Esophagus squamous epithelium (tissue), 5 donors: ENCODE results near the gene KANSL2. TPM values are rescaled to one million over a fixed set of nuclear protein-coding genes. Genes with fewer than 3 reads are reported as not detected.
"Not testable (repeated sequence)": the region's sequence is repeated elsewhere in the genome, so short reads cannot be mapped to it uniquely, and the experiment has no call there.

Source experiments
- DNase-seq: peaks from one replicate; lab custom pipeline; 2025; lab: John Stamatoyannopoulos, UW
- H3K27ac ChIP-seq, 4 donors: fragments of 200-600 bp; sonication (generic); one replicate each; pipeline ENCODE4 v1.5.1; 2016 to 2019; ENCODE audit warnings: mild to moderate bottlenecking in 1 of 4
- H3K27me3 ChIP-seq, 4 donors: fragments of 200-600 bp; sonication (generic); 1 replicate in 3 of 4; 2 replicates in 1 of 4; pipeline versions ENCODE4 v1.5.1 to v1.6.0; 2017 to 2021; ENCODE audit warnings: antibody characterized with exemption in 1 of 4
- H3K36me3 ChIP-seq, 3 donors: fragments of 200-600 bp; sonication (generic); one replicate each; pipeline ENCODE4 v1.5.1; 2016 to 2019
- H3K4me1 ChIP-seq, 3 donors: fragments of 200-600 bp; sonication (generic); one replicate each; pipeline ENCODE4 v1.5.1; 2017 to 2019
- H3K4me3 ChIP-seq, 4 donors: fragments of 200-600 bp; sonication (generic); 1 replicate in 3 of 4; 2 replicates in 1 of 4; pipeline ENCODE4 v1.5.1; 2016 to 2019; ENCODE audit warnings: mild to moderate bottlenecking in 2 of 4, moderate library complexity in 1 of 4
- H3K9me3 ChIP-seq, 3 donors: fragments of 200-600 bp; sonication (generic); one replicate each; pipeline ENCODE4 v1.5.1; 2016 to 2019
- CTCF ChIP-seq, 6 experiments: fragments of 450-650 bp in 4 of 6; fragments of 200-600 bp in 2 of 6; sonication (generic) in 2 of 6; IDR thresholded peaks; one replicate each; pipeline ENCODE4 v1.5.1; 2016 to 2019; ENCODE audit warnings: antibody characterized with exemption in 6 of 6, mild to moderate bottlenecking in 4 of 6, moderate library complexity in 4 of 6
- POLR2A ChIP-seq, 4 donors: fragments of 450-650 bp; IDR thresholded peaks; one replicate each; pipeline ENCODE4 v1.6.1; 2017; ENCODE audit warnings: antibody characterized with exemption in 4 of 4, mild to moderate bottlenecking in 4 of 4, moderate library complexity in 3 of 4
- WGBS, 2 donors: methylation state at CpG; one replicate each; pipeline ENCODE4 v1.1.5; 2018; 5-methylcytosine and 5-hydroxymethylcytosine counted together
- intact Hi-C: fragments of 100-400 bp; cut with DNase I; formaldehyde crosslinking; loops from one replicate; pipeline ENCODE4 v1.15.0; 2022
- total RNA-seq, 4 donors: library from RNA; depleted of rRNA; stranded (reverse); fragments of >200 nt; gene quantifications; one replicate each; pipeline ENCODE4 v1.1.0, GENCODE V29; 2016
- donor health status: DM: yes; HTN: yes; CAD: no.

The KANSL2 gene
- total RNA-seq, 4 donors from 2014 or later = 23.9 to 46.0 (median 33.3) TPM

- Histone ChIP-seq H3K9me3 (peaks cover 0 to 19% (median 8%) of the 10 kb centered on the region in 3 donors), H3K27ac (peak within 1 kb of the TSS; percentile 88 to 99 (median 96)), H3K4me3 (peak within 1 kb of the TSS; percentile 41 to 93 (median 86)), H3K36me3 (peaks cover 0 to 32% (median 2%) of the 10 kb centered on the region in 3 donors), H3K27me3 (no peaks in the 10 kb centered on the region), H3K4me1 (peaks cover 8 to 51% (median 25%) of the 10 kb centered on the region in 3 donors)
- peak; percentile 95 for DNase-seq
- 0% methylated on average over 20 to 37 of the region's 61 CpGs for WGBS, 2 donors
- intact Hi-C loops = no loop called here
- TF ChIP-seq POLR2A (IDR thresholded peaks at IDR 0.05) (peak in 2 of 4 donors; percentile 72 to 78), CTCF (IDR thresholded peaks at IDR 0.05) (peak in 3 of 6 experiments; percentile 25 to 53 (median 45))
Observed at GRCh38 chr12:48716493-48717251, 34.6 kb upstream of the KANSL2 start, which contains the start of gene CCNT1. CCNT1 (minus strand) TSS chr12:48716707; CDS start chr12:48716675, 32 bp downstream.

- no peak for DNase-seq
- 0 to 3% methylated on average over 6 to 15 of the region's 17 CpGs for WGBS, 2 donors
Observed at GRCh38 chr12:48716168-48716492, 34.1 kb upstream of the KANSL2 start.

GRCh38 chr12:48712209-48712608, 30.2 kb upstream of the KANSL2 start:
- peaks cover 8 to 86% (median 25%) of the 10 kb centered on the region in 3 donors for H3K4me1 ChIP-seq
- H3K36me3 ChIP-seq = peaks cover 0 to 70% (median 3%) of the 10 kb centered on the region in 3 donors
- H3K4me3 ChIP-seq = no peak overlapping the region
- H3K27me3 ChIP-seq = no peaks in the 10 kb centered on the region
- no peaks in the 10 kb centered on the region for H3K9me3 ChIP-seq
- no peak overlapping the region for H3K27ac ChIP-seq
- intact Hi-C loops = no loop called here
- TF ChIP-seq POLR2A (IDR thresholded peaks at IDR 0.05) (no peak), CTCF (IDR thresholded peaks at IDR 0.05) (no peak)
- DNase-seq = no peak
- WGBS, 2 donors = 92% methylated on average over 5 to 10 of the region's 10 CpGs

More at GRCh38 chr12:48716168-48716492, 34.1 kb upstream of the KANSL2 start:
- intact Hi-C loops = no loop called here
- H3K9me3 ChIP-seq = peaks cover 0 to 16% (median 8%) of the 10 kb centered on the region in 3 donors
- H3K4me1 ChIP-seq = peaks cover 8 to 55% (median 25%) of the 10 kb centered on the region in 3 donors
- peak overlapping the region; percentile 88 to 99 (median 96) for H3K27ac ChIP-seq
- peaks cover 0 to 37% (median 3%) of the 10 kb centered on the region in 3 donors for H3K36me3 ChIP-seq
- TF ChIP-seq CTCF (IDR thresholded peaks at IDR 0.05) = no peak
- TF ChIP-seq POLR2A (IDR thresholded peaks at IDR 0.05) = no peak
- peak overlapping the region; percentile 41 to 93 (median 86) for H3K4me3 ChIP-seq
- H3K27me3 ChIP-seq = no peaks in the 10 kb centered on the region

- peaks cover 0 to 99% (median 12%) of the 10 kb centered on the region in 3 donors for H3K36me3 ChIP-seq
- intact Hi-C loops = not testable (repeated sequence)
Observed at GRCh38 chr12:48698822-48699221, 16.8 kb upstream of the KANSL2 start.

GRCh38 chr12:48696626-48697025, 14.6 kb upstream of the KANSL2 start:
- Histone ChIP-seq H3K27me3 (no peaks in the 10 kb centered on the region), H3K36me3 (peaks cover 7 to 99% (median 23%) of the 10 kb centered on the region in 3 donors), H3K27ac (no peak overlapping the region), H3K9me3 (no peaks in the 10 kb centered on the region), H3K4me1 (no peaks in the 10 kb centered on the region), H3K4me3 (no peak overlapping the region)
- DNase-seq = no peak
- intact Hi-C loops = no loop called here
- TF ChIP-seq POLR2A (IDR thresholded peaks at IDR 0.05) (no peak), CTCF (IDR thresholded peaks at IDR 0.05) (no peak)
- 82 to 85% methylated on average over 5 of the region's 5 CpGs for WGBS, 2 donors

More at GRCh38 chr12:48698822-48699221, 16.8 kb upstream of the KANSL2 start:
- not testable (repeated sequence) for H3K9me3 ChIP-seq, DNase-seq, H3K4me1 ChIP-seq, H3K27ac ChIP-seq, H3K4me3 ChIP-seq, H3K27me3 ChIP-seq
- 89 to 97% methylated on average over 7 of the region's 7 CpGs for WGBS, 2 donors
